SK-N-SH (cell line): ENCODE measurements around the gene MGA. TPM values are rescaled to one million over a fixed set of nuclear protein-coding genes. Genes with fewer than 3 reads are reported as not detected.
"Not testable (repeated sequence)": the region's sequence is repeated elsewhere in the genome, so short reads cannot be mapped to it uniquely, and the experiment has no call there.

Source experiments
- CTCF ChIA-PET: fragments of 300-600, 350-600 bp; formaldehyde crosslinking; extraction: SDS; loops from one replicate; lab custom pipeline; 2021; lab: Yijun Ruan, JAX
- POLR2A ChIA-PET: fragments of 350-600 bp; sonication (Branson Sonifier 250); formaldehyde crosslinking; extraction: SDS; loops from one replicate; lab custom pipeline; 2020; ENCODE audit warnings: antibody characterized with exemption, inconsistent platforms; lab: Yijun Ruan, JAX
- DNase-seq: peaks from one replicate; pipeline ENCODE4 v3.0.0; 2012
- H2AFZ ChIP-seq: fragments of 200-600 bp; sonication (generic); 2 replicates; pipeline ENCODE4 v1.8.1; 2016; ENCODE audit warnings: antibody characterized with exemption, mild to moderate bottlenecking, low read depth
- H3F3A ChIP-seq: fragments of 200-600 bp; sonication (generic); replicated peaks from 2 replicates; pipeline ENCODE3; 2016; ENCODE audit warnings: antibody characterized with exemption, mild to moderate bottlenecking; ENCODE audit not compliant: insufficient read depth
- H3K27ac ChIP-seq, 2 experiments: fragments of 200-500 bp in 1 of 2; fragments of 200-600 bp in 1 of 2; sonication (Bioruptor generic) in 1 of 2; sonication (generic), shearing (Covaris generic) in 1 of 2; 2 replicates each; pipeline versions ENCODE4 v1.5.1 to v1.6.1; 2014 to 2016; ENCODE audit warnings: low read depth in 2 of 2, inconsistent platforms in 1 of 2, low read length in 1 of 2, mild to moderate bottlenecking in 1 of 2, mixed read lengths in 1 of 2
- H3K27me3 ChIP-seq: fragments of 200-600 bp; sonication (generic), shearing (Covaris generic); 2 replicates; pipeline ENCODE4 v1.6.1; 2016; ENCODE audit warnings: mixed run types; ENCODE audit not compliant: insufficient read depth
- H3K36me3 ChIP-seq, 2 experiments: fragments of 200-500 bp in 1 of 2; fragments of 200-600 bp in 1 of 2; sonication (Bioruptor generic) in 1 of 2; sonication (generic) in 1 of 2; replicated peaks in 1 of 2; 2 replicates each; pipeline versions ENCODE3 to v1.5.1; 2014 to 2016; ENCODE audit warnings: low read length in 1 of 2, mild to moderate bottlenecking in 1 of 2; ENCODE audit not compliant: insufficient read depth in 2 of 2, control insufficient read depth in 1 of 2
- H3K4me1 ChIP-seq, 2 experiments: fragments of 200-500 bp in 1 of 2; fragments of 200-600 bp in 1 of 2; sonication (Bioruptor generic) in 1 of 2; sonication (generic), shearing (Covaris generic) in 1 of 2; 2 replicates each; pipeline versions ENCODE4 v1.5.1 to v1.6.1; 2014 to 2016; ENCODE audit warnings: low read depth in 1 of 2, low read length in 1 of 2, mixed run types in 1 of 2; ENCODE audit not compliant: insufficient read depth in 2 of 2, control insufficient read depth in 1 of 2
- H3K4me2 ChIP-seq: fragments of 200-600 bp; sonication (generic), shearing (Covaris generic); 2 replicates; pipeline ENCODE4 v1.6.1; 2017; ENCODE audit warnings: mixed run types
- H3K4me3 ChIP-seq, 2 experiments: fragments of 200-500 bp in 1 of 2; fragments of 200-600 bp in 1 of 2; sonication (Bioruptor generic) in 1 of 2; sonication (generic), shearing (Covaris generic) in 1 of 2; 2 replicates each; pipeline versions ENCODE4 v1.5.1 to v1.8.1; 2014 to 2016; ENCODE audit warnings: low read depth in 2 of 2, inconsistent platforms in 1 of 2, low read length in 1 of 2, mild to moderate bottlenecking in 1 of 2, mixed read lengths in 1 of 2, moderate library complexity in 1 of 2
- H3K79me2 ChIP-seq: fragments of 200-600 bp; sonication (generic); 2 replicates; pipeline ENCODE4 v1.8.1; 2017; ENCODE audit warnings: mild to moderate bottlenecking; ENCODE audit not compliant: insufficient read depth
- H3K9ac ChIP-seq: fragments of 200-600 bp; sonication (generic); 2 replicates; pipeline ENCODE4 v1.6.1; 2017; ENCODE audit warnings: mixed run types
- H3K9me2 ChIP-seq: fragments of 200-600 bp; sonication (generic); 2 replicates; pipeline ENCODE4 v1.6.1; 2017; ENCODE audit warnings: mixed run types
- H3K9me3 ChIP-seq: fragments of 200-600 bp; sonication (generic); 2 replicates; pipeline ENCODE4 v1.6.1; 2017; ENCODE audit warnings: mixed run types, mild to moderate bottlenecking, moderate library complexity
- H4K20me1 ChIP-seq: fragments of 200-600 bp; sonication (generic); 2 replicates; pipeline ENCODE4 v1.6.1; 2017; ENCODE audit warnings: mild to moderate bottlenecking, mixed run types; ENCODE audit not compliant: insufficient read depth
- CHD2 ChIP-seq: fragments of 150-350 bp; IDR thresholded peaks from 2 replicates; pipeline ENCODE4 v1.6.1; 2018; ENCODE audit warnings: low read length; ENCODE audit not compliant: partially characterized antibody
- EP300 ChIP-seq, 2 experiments: IDR thresholded peaks; 2 replicates each; pipeline versions ENCODE4 v1.4.0 to v1.6.1; 2012; ENCODE audit warnings: borderline replicate concordance in 1 of 2, low read depth in 1 of 2, low read length in 1 of 2
- EZH2phosphoT487 ChIP-seq: fragments of 200-600 bp; sonication (generic); IDR thresholded peaks from 2 replicates; pipeline ENCODE4 v1.6.1; 2017; ENCODE audit warnings: low read depth, mixed run types, mild to moderate bottlenecking, antibody characterized with exemption, moderate library complexity, borderline replicate concordance
- FOSL2 ChIP-seq: IDR thresholded peaks from 2 replicates; pipeline ENCODE4 v1.4.0; 2012; ENCODE audit warnings: low read depth, mild to moderate bottlenecking, moderate library complexity, borderline replicate concordance
- FOXJ3 ChIP-seq: sonication (generic); formaldehyde crosslinking; IDR thresholded peaks from 2 replicates; pipeline ENCODE4 v1.5.1; 2020; ENCODE audit warnings: mild to moderate bottlenecking, missing genetic modification reagents
- GABPA ChIP-seq: IDR thresholded peaks from 2 replicates; pipeline ENCODE4 v1.4.0; 2012; ENCODE audit warnings: low read depth, mild to moderate bottlenecking
- GATA2 ChIP-seq: sonication (generic); formaldehyde crosslinking; IDR thresholded peaks from 2 replicates; pipeline ENCODE4 v1.5.0; 2020; ENCODE audit warnings: mild to moderate bottlenecking, missing genetic modification reagents
- JUND ChIP-seq: IDR thresholded peaks from 2 replicates; pipeline ENCODE4 v1.4.0; 2012
- MEF2A ChIP-seq: IDR thresholded peaks from 2 replicates; pipeline ENCODE4 v1.4.0; 2012; ENCODE audit warnings: low read depth, borderline replicate concordance
- MXI1 ChIP-seq: IDR thresholded peaks from 2 replicates; pipeline ENCODE4 v1.6.1; 2012; ENCODE audit warnings: mild to moderate bottlenecking, low read depth, low read length, improper control_type of control experiment
- NFIC ChIP-seq: IDR thresholded peaks from 2 replicates; pipeline ENCODE4 v1.4.0; 2012; ENCODE audit warnings: borderline replicate concordance
- NRF1 ChIP-seq: IDR thresholded peaks from 2 replicates; pipeline ENCODE4 v1.6.1; 2012; ENCODE audit warnings: low read depth, mild to moderate bottlenecking, low read length
- PBX3 ChIP-seq: IDR thresholded peaks from 2 replicates; pipeline ENCODE4; 2012
- RCOR1 ChIP-seq: fragments of 150-350 bp; IDR thresholded peaks from 2 replicates; pipeline ENCODE4 v1.6.1; 2017; ENCODE audit warnings: antibody characterized with exemption, low read length
- RXRA ChIP-seq: IDR thresholded peaks from 2 replicates; pipeline ENCODE4 v1.4.0; 2012; ENCODE audit warnings: low read depth, mild to moderate bottlenecking, borderline replicate concordance
- TAF1 ChIP-seq: IDR thresholded peaks from 2 replicates; pipeline ENCODE4 v1.6.1; 2012; ENCODE audit warnings: low read depth, mild to moderate bottlenecking, low read length, moderate library complexity, borderline replicate concordance
- TCF12 ChIP-seq: IDR thresholded peaks from 2 replicates; pipeline ENCODE4 v1.4.0; 2012
- TEAD4 ChIP-seq: IDR thresholded peaks from 2 replicates; pipeline ENCODE4 v1.4.0; 2012; ENCODE audit warnings: mild to moderate bottlenecking, borderline replicate concordance; ENCODE audit not compliant: insufficient read depth
- WGBS: methylation state at CpG from one replicate; pipeline ENCODE4 v1.1.6; 2017; ENCODE audit warnings: low lambda C conversion rate; 5-methylcytosine and 5-hydroxymethylcytosine counted together
- polyA plus RNA-seq, 3 experiments: library from polyadenylated mRNA; depleted of rRNA; stranded (reverse); fragments of >200 nt; gene quantifications; 2 replicates each; pipeline ENCODE4 v1.2.3, GENCODE V29; 2012
- TF ChIP-seq, protein P1 (sequence below): IDR thresholded peaks from 2 replicates; pipeline ENCODE4 v1.4.0; 2012; ENCODE audit warnings: low read depth, borderline replicate concordance
- TF ChIP-seq, protein P2 (sequence below): fragments of 150-350 bp; IDR thresholded peaks from 2 replicates; pipeline ENCODE4 v1.6.1; 2016; ENCODE audit warnings: mild to moderate bottlenecking, low read depth, low read length

The MGA gene
- polyA plus RNA-seq, 1 of the 3 experiments (the other 2 are of a cell fraction) = 2.3 TPM

DNA sequence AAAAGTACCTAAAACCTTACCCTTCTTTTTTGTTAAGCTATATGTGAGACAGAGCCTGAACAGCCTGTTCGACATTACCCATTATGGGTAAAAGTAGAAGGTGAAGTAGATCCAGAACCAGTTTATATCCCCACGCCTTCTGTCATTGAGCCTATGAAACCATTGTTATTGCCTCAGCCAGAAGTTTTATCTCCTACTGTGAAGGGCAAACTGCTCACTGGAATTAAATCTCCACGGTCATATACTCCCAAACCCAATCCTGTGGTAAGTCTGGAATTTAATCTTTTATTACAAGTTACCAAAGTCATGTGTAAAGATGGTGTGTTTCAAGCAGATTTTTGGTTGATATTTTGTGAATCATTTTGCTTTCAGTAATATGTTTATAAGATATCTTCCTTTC lies 66.9 kb downstream of the MGA start:
- no peaks in the 10 kb centered on the region for H3K27me3 ChIP-seq
- WGBS = 96% methylated on average over 3 of the region's 3 CpGs
- no peak overlapping the region for H3K9ac ChIP-seq
- H3K27ac ChIP-seq = no peak overlapping the region
- ChIA-PET CTCF (interaction anchor here (0.7 to 1.4 kb wide), 2 partner anchors 261 to 313 kb away, joined by 3 read pairs; no protein-coding TSS in a partner anchor), POLR2A (no interaction called here)
- no peaks in the 10 kb centered on the region for H3K4me1 ChIP-seq
- H3K36me3 ChIP-seq = peaks cover 19 to 24% of the 10 kb centered on the region in 2 experiments
- H3K4me3 ChIP-seq = no peak overlapping the region
- no peak overlapping the region for H3K4me2 ChIP-seq
- DNase-seq = no peak
- H4K20me1 ChIP-seq = no peaks in the 10 kb centered on the region; the same call in 1 of the 2 replicates
- H3K9me3 ChIP-seq = no peaks in the 10 kb centered on the region
- no peak for TF ChIP-seq CHD2
- no peaks in the 10 kb centered on the region for H3K9me2 ChIP-seq
- peaks cover 13% of the 10 kb centered on the region for H3F3A ChIP-seq
- H2AFZ ChIP-seq = no peak overlapping the region
- H3K79me2 ChIP-seq = peaks cover 14% of the 10 kb centered on the region; the same call in 1 of the 2 replicates

DNA sequence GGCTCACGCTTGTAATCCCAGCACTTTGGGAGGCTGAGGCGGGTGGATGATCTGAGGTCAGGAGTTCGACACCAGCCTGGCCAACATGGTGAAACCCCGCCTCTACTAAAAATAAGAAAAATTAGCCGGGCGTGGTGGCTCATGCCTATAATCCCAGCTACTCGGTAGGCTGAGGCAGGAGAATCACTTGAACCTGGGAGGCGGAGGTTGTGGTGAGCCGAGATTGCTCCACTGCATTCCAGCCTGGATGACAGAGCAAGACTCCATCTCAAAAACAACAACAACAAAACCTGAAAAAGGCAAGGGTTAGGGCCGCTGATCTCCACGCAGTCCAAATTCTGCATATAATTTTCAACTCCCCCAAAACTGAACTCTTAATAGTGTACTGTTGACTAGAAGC lies 67.9 kb downstream of the MGA start:
- H3K27me3 ChIP-seq, H3K4me2 ChIP-seq, POLR2A ChIA-PET, H3K4me3 ChIP-seq, H4K20me1 ChIP-seq, H3K9ac ChIP-seq, DNase-seq, H3K4me1 ChIP-seq, H3K27ac ChIP-seq, H3K9me3 ChIP-seq, H2AFZ ChIP-seq, H3K79me2 ChIP-seq, H3K9me2 ChIP-seq: not testable (repeated sequence)
- CTCF ChIA-PET = interaction anchor here (1.1 to 1.4 kb wide), 2 partner anchors 11 to 262 kb away, joined by 3 to 5 read pairs; no protein-coding TSS in a partner anchor
- 95% methylated on average over 11 of the region's 11 CpGs for WGBS
- Histone ChIP-seq H3F3A (peaks cover 13% of the 10 kb centered on the region), H3K36me3 (peaks cover 19 to 24% of the 10 kb centered on the region in 2 experiments)

DNA sequence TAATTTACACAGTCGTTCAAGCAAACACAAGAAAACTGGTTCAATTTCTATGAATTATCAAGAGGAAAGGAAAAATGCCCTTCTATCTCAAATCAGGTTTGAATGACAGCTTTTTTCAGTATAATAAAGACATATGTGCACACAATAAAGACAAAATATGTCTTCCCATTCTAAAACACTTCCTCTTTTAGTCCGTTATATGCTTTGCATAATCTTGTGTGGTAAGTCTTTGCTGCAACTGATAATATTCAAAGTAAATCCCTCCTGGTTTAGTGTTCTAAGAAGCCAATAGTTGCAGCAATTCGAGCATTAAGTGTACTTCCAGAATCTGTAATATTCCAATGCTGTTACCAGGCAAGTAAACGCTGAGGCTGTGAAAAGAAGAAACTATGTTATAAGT lies 70.3 kb downstream of the MGA start:
- CTCF ChIA-PET = interaction anchor here (1.0 kb wide), 1 partner anchor 265 kb away, joined by 3 read pairs; no protein-coding TSS in a partner anchor
- H3K9ac ChIP-seq = no peak overlapping the region
- no peaks in the 10 kb centered on the region for H3K9me2 ChIP-seq
- no peak overlapping the region for H3K4me2 ChIP-seq
- H3K9me3 ChIP-seq = no peaks in the 10 kb centered on the region
- peaks cover 13% of the 10 kb centered on the region for H3F3A ChIP-seq
- DNase-seq = no peak
- H2AFZ ChIP-seq = no peak overlapping the region
- H3K27ac ChIP-seq = no peak overlapping the region
- no peak overlapping the region for H3K4me3 ChIP-seq
- POLR2A ChIA-PET = no interaction called here
- TF ChIP-seq MEF2A (no peak), FOXJ3 (CRISPR knock-in tag) (no peak), EZH2phosphoT487 (no peak), RCOR1 (no peak), NFIC (no peak), GABPA (no peak), RXRA (no peak), FOSL2 (no peak), MXI1 (no peak), EP300 (IDR thresholded peaks at IDR 0.05; ENCODE audit: borderline replicate concordance in 1 of 2, low read depth in 1 of 2, low read length in 1 of 2) (no peak), NRF1 (no peak), TCF12 (no peak), JUND (no peak), GATA2 (CRISPR knock-in tag) (no peak), TAF1 (no peak), TEAD4 (no peak), PBX3 (no peak)
- TF ChIP-seq, protein P1, sequence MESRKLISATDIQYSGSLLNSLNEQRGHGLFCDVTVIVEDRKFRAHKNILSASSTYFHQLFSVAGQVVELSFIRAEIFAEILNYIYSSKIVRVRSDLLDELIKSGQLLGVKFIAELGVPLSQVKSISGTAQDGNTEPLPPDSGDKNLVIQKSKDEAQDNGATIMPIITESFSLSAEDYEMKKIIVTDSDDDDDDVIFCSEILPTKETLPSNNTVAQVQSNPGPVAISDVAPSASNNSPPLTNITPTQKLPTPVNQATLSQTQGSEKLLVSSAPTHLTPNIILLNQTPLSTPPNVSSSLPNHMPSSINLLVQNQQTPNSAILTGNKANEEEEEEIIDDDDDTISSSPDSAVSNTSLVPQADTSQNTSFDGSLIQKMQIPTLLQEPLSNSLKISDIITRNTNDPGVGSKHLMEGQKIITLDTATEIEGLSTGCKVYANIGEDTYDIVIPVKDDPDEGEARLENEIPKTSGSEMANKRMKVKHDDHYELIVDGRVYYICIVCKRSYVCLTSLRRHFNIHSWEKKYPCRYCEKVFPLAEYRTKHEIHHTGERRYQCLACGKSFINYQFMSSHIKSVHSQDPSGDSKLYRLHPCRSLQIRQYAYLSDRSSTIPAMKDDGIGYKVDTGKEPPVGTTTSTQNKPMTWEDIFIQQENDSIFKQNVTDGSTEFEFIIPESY = no peak
- TF ChIP-seq, protein P2, sequence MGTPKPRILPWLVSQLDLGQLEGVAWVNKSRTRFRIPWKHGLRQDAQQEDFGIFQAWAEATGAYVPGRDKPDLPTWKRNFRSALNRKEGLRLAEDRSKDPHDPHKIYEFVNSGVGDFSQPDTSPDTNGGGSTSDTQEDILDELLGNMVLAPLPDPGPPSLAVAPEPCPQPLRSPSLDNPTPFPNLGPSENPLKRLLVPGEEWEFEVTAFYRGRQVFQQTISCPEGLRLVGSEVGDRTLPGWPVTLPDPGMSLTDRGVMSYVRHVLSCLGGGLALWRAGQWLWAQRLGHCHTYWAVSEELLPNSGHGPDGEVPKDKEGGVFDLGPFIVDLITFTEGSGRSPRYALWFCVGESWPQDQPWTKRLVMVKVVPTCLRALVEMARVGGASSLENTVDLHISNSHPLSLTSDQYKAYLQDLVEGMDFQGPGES = no peak
- TF ChIP-seq, all 33 proteins: peak for 0
- no peaks in the 10 kb centered on the region for H3K4me1 ChIP-seq
- 93% methylated on average over 4 of the region's 4 CpGs for WGBS
- peaks cover 6% of the 10 kb centered on the region; the same call in 1 of the 2 replicates for H3K79me2 ChIP-seq
- H4K20me1 ChIP-seq = no peaks in the 10 kb centered on the region
- no peaks in the 10 kb centered on the region for H3K27me3 ChIP-seq
- H3K36me3 ChIP-seq = peaks cover 30 to 47% of the 10 kb centered on the region in 2 experiments
